Measurements from ENCODE around the gene TAS2R41.

Gene TAS2R41

DNA sequence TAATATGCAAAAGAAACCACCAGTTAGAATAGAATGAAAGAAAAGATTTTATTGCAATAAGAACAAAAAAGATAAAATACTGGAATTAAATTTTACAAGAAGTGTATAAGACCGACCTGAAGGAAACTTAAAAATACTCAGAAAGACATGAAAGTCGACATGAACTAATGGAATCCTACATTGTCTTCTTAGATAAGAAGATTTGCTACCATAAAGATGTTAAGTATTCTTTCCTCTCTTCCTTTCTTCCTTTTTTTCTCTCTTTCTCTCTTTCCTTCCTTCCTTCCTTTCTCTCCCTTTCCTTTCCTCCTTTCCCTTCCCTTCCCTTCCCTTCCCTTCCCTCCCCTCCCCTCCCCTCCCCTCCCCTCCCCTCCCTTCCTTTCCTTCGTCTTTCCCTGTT is 27.9 kb upstream of the TAS2R41 start:
- no peaks in the 10 kb centered on the region for H3K4me1 ChIP-seq (ENCODE audit: insufficient read depth, poor library complexity, severe bottlenecking)
- H3K4me3 ChIP-seq (ENCODE audit: severe bottlenecking), result no peak overlapping the region
- TF ChIP-seq, protein P1, sequence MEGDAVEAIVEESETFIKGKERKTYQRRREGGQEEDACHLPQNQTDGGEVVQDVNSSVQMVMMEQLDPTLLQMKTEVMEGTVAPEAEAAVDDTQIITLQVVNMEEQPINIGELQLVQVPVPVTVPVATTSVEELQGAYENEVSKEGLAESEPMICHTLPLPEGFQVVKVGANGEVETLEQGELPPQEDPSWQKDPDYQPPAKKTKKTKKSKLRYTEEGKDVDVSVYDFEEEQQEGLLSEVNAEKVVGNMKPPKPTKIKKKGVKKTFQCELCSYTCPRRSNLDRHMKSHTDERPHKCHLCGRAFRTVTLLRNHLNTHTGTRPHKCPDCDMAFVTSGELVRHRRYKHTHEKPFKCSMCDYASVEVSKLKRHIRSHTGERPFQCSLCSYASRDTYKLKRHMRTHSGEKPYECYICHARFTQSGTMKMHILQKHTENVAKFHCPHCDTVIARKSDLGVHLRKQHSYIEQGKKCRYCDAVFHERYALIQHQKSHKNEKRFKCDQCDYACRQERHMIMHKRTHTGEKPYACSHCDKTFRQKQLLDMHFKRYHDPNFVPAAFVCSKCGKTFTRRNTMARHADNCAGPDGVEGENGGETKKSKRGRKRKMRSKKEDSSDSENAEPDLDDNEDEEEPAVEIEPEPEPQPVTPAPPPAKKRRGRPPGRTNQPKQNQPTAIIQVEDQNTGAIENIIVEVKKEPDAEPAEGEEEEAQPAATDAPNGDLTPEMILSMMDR (IDR thresholded peaks at IDR 0.05; ENCODE audit: poor library complexity, severe bottlenecking), result no peak
- no peak overlapping the region for H3K27ac ChIP-seq (ENCODE audit: poor library complexity, severe bottlenecking)
- H3K9me3 ChIP-seq (ENCODE audit: severe bottlenecking), result no peaks in the 10 kb centered on the region
- DNase-seq (ENCODE audit: low spot score) (no peak), ATAC-seq (ENCODE audit: low read depth) (no peak)
- no peaks in the 10 kb centered on the region for H3K36me3 ChIP-seq (ENCODE audit: low read depth)
- no peaks in the 10 kb centered on the region for H3K27me3 ChIP-seq (ENCODE audit: insufficient read depth, poor library complexity, severe bottlenecking)

DNA sequence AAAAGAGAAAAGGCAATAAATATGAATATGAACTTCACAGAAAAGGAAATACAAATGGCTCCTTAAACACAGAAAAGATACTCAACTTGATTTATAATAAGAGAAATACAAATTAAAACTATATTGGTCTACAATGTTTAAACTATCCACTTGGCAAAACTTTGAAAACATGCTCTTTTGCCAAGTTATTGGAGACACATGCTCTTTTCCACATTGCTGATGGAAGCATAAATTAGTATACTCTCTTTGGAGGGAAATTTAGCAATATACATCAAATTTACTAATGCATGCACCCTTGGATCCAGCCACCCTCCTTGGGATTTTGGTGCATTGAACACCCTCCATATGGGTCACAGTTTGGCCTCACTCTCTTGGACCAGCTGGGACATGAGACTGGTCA is 26.6 kb upstream of the TAS2R41 start:
- Histone ChIP-seq H3K36me3 (ENCODE audit: low read depth) (no peaks in the 10 kb centered on the region), H3K4me1 (ENCODE audit: insufficient read depth, poor library complexity, severe bottlenecking) (no peaks in the 10 kb centered on the region), H3K4me3 (ENCODE audit: severe bottlenecking) (no peak overlapping the region), H3K9me3 (ENCODE audit: severe bottlenecking) (no peaks in the 10 kb centered on the region), H3K27me3 (ENCODE audit: insufficient read depth, poor library complexity, severe bottlenecking) (no peaks in the 10 kb centered on the region), H3K27ac (ENCODE audit: poor library complexity, severe bottlenecking) (no peak overlapping the region)
- ATAC-seq (ENCODE audit: low read depth) (no peak), DNase-seq (ENCODE audit: low spot score) (no peak)
- TF ChIP-seq, protein P1 (IDR thresholded peaks at IDR 0.05; ENCODE audit: poor library complexity, severe bottlenecking), result no peak

DNA sequence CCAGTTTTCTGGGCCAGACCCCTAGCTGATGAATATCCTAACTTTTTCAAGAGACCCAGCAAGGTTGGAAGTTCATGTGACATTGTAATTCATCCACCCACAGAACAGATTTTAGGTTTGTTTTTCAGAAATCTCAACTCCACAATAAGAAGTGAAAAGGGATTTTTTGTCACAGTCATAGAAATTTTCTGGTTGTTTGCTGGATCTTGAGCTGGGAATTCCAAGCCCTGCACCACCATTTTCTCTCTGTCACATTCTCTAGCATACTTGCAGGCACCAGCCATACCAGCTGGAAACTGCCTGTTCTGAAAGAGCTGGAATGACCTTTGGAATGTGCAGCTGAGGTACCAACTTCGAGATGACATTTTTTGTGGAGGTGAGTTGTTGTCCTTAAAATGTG is 25.9 kb upstream of the TAS2R41 start:
- no peak overlapping the region for H3K4me3 ChIP-seq (ENCODE audit: severe bottlenecking)
- no peaks in the 10 kb centered on the region for H3K9me3 ChIP-seq (ENCODE audit: severe bottlenecking)
- TF ChIP-seq, protein P1 (IDR thresholded peaks at IDR 0.05; ENCODE audit: poor library complexity, severe bottlenecking), result no peak
- no peaks in the 10 kb centered on the region for H3K36me3 ChIP-seq (ENCODE audit: low read depth)
- no peak overlapping the region for H3K27ac ChIP-seq (ENCODE audit: poor library complexity, severe bottlenecking)
- H3K27me3 ChIP-seq (ENCODE audit: insufficient read depth, poor library complexity, severe bottlenecking), result no peaks in the 10 kb centered on the region
- ATAC-seq (ENCODE audit: low read depth) (no peak), DNase-seq (ENCODE audit: low spot score) (no peak)
- H3K4me1 ChIP-seq (ENCODE audit: insufficient read depth, poor library complexity, severe bottlenecking), result no peaks in the 10 kb centered on the region

DNA sequence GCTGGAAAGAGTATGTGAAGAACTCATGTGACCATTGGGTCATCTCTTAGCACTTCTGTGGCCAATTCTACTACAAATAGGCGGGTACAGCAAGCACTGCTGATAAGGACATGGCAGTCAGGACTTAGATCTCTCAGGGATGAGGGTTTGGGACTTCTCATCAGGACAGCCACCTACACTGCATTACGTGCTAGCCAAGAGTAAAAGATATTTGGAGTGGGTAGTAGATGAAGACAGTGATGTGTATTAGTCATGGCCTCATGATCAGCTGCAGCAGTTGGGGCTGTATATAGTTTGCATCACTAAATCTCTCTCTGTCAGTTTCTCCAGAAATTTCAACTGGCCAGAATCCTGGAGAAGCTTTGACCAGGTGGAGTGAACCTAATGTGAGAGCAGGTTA is 25.2 kb upstream of the TAS2R41 start:
- Histone ChIP-seq H3K4me1 (ENCODE audit: insufficient read depth, poor library complexity, severe bottlenecking) (peaks cover 6% of the 10 kb centered on the region), H3K9me3 (ENCODE audit: severe bottlenecking) (no peaks in the 10 kb centered on the region), H3K27me3 (ENCODE audit: insufficient read depth, poor library complexity, severe bottlenecking) (no peaks in the 10 kb centered on the region), H3K36me3 (ENCODE audit: low read depth) (no peaks in the 10 kb centered on the region), H3K4me3 (ENCODE audit: severe bottlenecking) (no peak overlapping the region), H3K27ac (ENCODE audit: poor library complexity, severe bottlenecking) (no peak overlapping the region)
- no peak for DNase-seq (ENCODE audit: low spot score)
- no peak for ATAC-seq (ENCODE audit: low read depth)
- TF ChIP-seq, protein P1 (IDR thresholded peaks at IDR 0.05; ENCODE audit: poor library complexity, severe bottlenecking), result no peak

DNA sequence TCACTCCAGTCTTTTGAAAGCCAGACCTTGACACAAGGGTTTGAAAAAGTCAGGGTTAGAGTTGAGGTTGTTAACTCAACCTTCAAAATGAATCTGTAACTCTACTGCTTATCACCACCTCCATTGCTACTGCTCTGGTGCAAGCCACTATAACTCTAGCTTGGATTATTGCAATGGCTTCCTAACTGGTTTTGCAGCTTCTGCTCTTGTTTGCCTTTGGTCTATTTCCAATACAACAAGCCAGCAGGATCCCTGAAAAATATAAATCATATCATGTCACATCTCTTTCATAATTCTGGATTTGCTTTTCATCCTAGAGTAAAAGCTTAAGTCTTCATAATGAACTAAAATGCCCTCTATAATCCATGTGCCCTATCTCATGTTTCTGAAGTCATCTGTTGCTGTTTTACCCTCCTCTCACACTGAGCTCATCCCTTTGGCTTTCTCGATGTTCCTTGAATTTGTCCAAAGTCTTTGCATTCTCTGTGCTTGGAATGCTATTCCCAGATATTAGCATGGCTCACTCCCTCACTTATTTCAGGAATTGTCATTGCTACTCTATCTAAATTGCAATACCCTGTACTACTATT is 23.5 kb upstream of the TAS2R41 start:
- no peak for ATAC-seq (ENCODE audit: low read depth)
- Histone ChIP-seq H3K4me3 (ENCODE audit: severe bottlenecking) (no peak overlapping the region), H3K27me3 (ENCODE audit: insufficient read depth, poor library complexity, severe bottlenecking) (no peaks in the 10 kb centered on the region), H3K9me3 (ENCODE audit: severe bottlenecking) (no peaks in the 10 kb centered on the region), H3K4me1 (ENCODE audit: insufficient read depth, poor library complexity, severe bottlenecking) (peaks cover 14% of the 10 kb centered on the region), H3K27ac (ENCODE audit: poor library complexity, severe bottlenecking) (no peak overlapping the region), H3K36me3 (ENCODE audit: low read depth) (no peaks in the 10 kb centered on the region)
- TF ChIP-seq, protein P1 (IDR thresholded peaks at IDR 0.05; ENCODE audit: poor library complexity, severe bottlenecking), result no peak
- no peak for DNase-seq (ENCODE audit: low spot score)
